GM23338 (cell line): ENCODE data around the gene PICALM. TPM values are rescaled to one million over a fixed set of nuclear protein-coding genes. Genes with fewer than 3 reads are reported as not detected.

Experiments used
- ATAC-seq: fragments of 200-7000 bp; cut with Tn5 transposase; 3 replicates; pipeline ENCODE4 v1.9.1; 2020
- DNase-seq: peaks from one replicate; pipeline ENCODE4 v3.0.0-alpha.2; 2015; ENCODE audit warnings: low spot score
- H2AFZ ChIP-seq: fragments of 200-600 bp; sonication (generic); 2 replicates; pipeline ENCODE4 v1.8.0; 2016; ENCODE audit warnings: antibody characterized with exemption, mild to moderate bottlenecking, moderate library complexity
- H3F3A ChIP-seq: fragments of 200-600 bp; sonication (generic); replicated peaks from 2 replicates; pipeline ENCODE4 v1.8.0; 2017; ENCODE audit warnings: antibody characterized with exemption, mixed run types, low read depth
- H3K27ac ChIP-seq: fragments of 200-600 bp; sonication (generic); 2 replicates; pipeline ENCODE4 v1.6.1; 2016; ENCODE audit warnings: low read depth
- H3K27me3 ChIP-seq: fragments of 200-600 bp; sonication (generic); 2 replicates; pipeline ENCODE4 v1.8.0; 2016; ENCODE audit warnings: mild to moderate bottlenecking, mixed run types, moderate library complexity; ENCODE audit not compliant: insufficient read depth
- H3K36me3 ChIP-seq: fragments of 200-600 bp; sonication (generic); 2 replicates; pipeline ENCODE4 v1.8.0; 2016; ENCODE audit warnings: mild to moderate bottlenecking; ENCODE audit not compliant: insufficient read depth
- H3K4me1 ChIP-seq: fragments of 200-600 bp; sonication (generic); 2 replicates; pipeline ENCODE4 v1.8.0; 2016; ENCODE audit warnings: mild to moderate bottlenecking, moderate library complexity; ENCODE audit not compliant: insufficient read depth
- H3K4me2 ChIP-seq: fragments of 200-600 bp; sonication (generic); 2 replicates; pipeline ENCODE4 v1.7.1; 2017; ENCODE audit warnings: mixed run types
- H3K4me3 ChIP-seq: fragments of 200-600 bp; sonication (generic); 2 replicates; pipeline ENCODE4 v1.6.1; 2016; ENCODE audit warnings: mixed run types
- H3K79me2 ChIP-seq: fragments of 200-600 bp; sonication (generic); replicated peaks from 2 replicates; pipeline ENCODE4 v1.8.0; 2017; ENCODE audit warnings: mild to moderate bottlenecking; ENCODE audit not compliant: insufficient read depth
- H3K9me2 ChIP-seq: fragments of 200-600 bp; sonication (generic); 2 replicates; pipeline ENCODE4 v1.8.0; 2017; ENCODE audit not compliant: insufficient read depth
- H4K20me1 ChIP-seq: fragments of 200-600 bp; sonication (generic); replicated peaks from 2 replicates; pipeline ENCODE4 v1.8.0; 2017; ENCODE audit warnings: mild to moderate bottlenecking; ENCODE audit not compliant: insufficient read depth
- H3K27ac Mint-ChIP-seq: 2 replicates; pipeline ENCODE4 v1.8.0; 2020; ENCODE audit warnings: inconsistent platforms, mild to moderate bottlenecking, moderate library complexity, mixed read lengths
- H3K27me3 Mint-ChIP-seq: 3 replicates; pipeline ENCODE4 v1.8.0; 2022; ENCODE audit warnings: low read depth, mild to moderate bottlenecking, moderate library complexity, mixed read lengths, inconsistent platforms; ENCODE audit not compliant: insufficient read depth, poor library complexity
- H3K36me3 Mint-ChIP-seq: 3 replicates; pipeline ENCODE4 v1.8.0; 2021; ENCODE audit warnings: low read depth, mild to moderate bottlenecking, inconsistent platforms, moderate library complexity, mixed read lengths
- H3K4me1 Mint-ChIP-seq: 3 replicates; pipeline ENCODE4 v1.8.0; 2020; ENCODE audit warnings: mild to moderate bottlenecking, inconsistent platforms, mixed read lengths
- H3K4me3 Mint-ChIP-seq: 3 replicates; pipeline ENCODE4 v1.8.0; 2021; ENCODE audit warnings: moderate library complexity, mild to moderate bottlenecking, inconsistent platforms, mixed read lengths
- H3K9me3 Mint-ChIP-seq: 3 replicates; pipeline ENCODE4 v1.8.0; 2020; ENCODE audit warnings: moderate library complexity, mild to moderate bottlenecking, inconsistent platforms, mixed read lengths
- CREB1 ChIP-seq: fragments of 250-450 bp; sonication (Bioruptor Pico); IDR thresholded peaks from 2 replicates; pipeline ENCODE4 v1.5.0; 2020; ENCODE audit warnings: low read depth, mild to moderate bottlenecking, moderate library complexity
- CTCF ChIP-seq, 2 experiments: fragments of 200-600 bp in 1 of 2; sonication (generic) in 1 of 2; conservative IDR thresholded peaks; 2 replicates each; pipeline versions ENCODE4 v1.5.1 to v1.6.1; 2016 to 2017; ENCODE audit warnings: antibody characterized with exemption in 2 of 2, low read depth in 2 of 2, mild to moderate bottlenecking in 2 of 2, moderate library complexity in 1 of 2
- EZH2 ChIP-seq: fragments of 200-600 bp; sonication (generic); IDR thresholded peaks from one replicate; pipeline ENCODE4 v1.8.0; 2017; ENCODE audit warnings: antibody characterized with exemption, mild to moderate bottlenecking, low read depth; ENCODE audit not compliant: unreplicated experiment
- EZH2phosphoT487 ChIP-seq: fragments of 200-600 bp; sonication (generic); IDR thresholded peaks from one replicate; pipeline ENCODE4 v1.8.1; 2018; ENCODE audit warnings: antibody characterized with exemption; ENCODE audit not compliant: unreplicated experiment
- JUNB ChIP-seq: IDR thresholded peaks from one replicate; pipeline ENCODE4 v1.6.1; 2016; ENCODE audit warnings: antibody characterized with exemption; ENCODE audit not compliant: unreplicated experiment
- NANOG ChIP-seq: IDR thresholded peaks from 2 replicates; pipeline ENCODE4 v1.6.1; 2016; ENCODE audit warnings: antibody characterized with exemption, borderline replicate concordance
- POLR2AphosphoS5 ChIP-seq: IDR thresholded peaks from 2 replicates; pipeline ENCODE4 v1.6.1; 2016; ENCODE audit warnings: antibody characterized with exemption, low read depth
- STAT1 ChIP-seq: IDR thresholded peaks from one replicate; pipeline ENCODE4 v1.6.1; 2016; ENCODE audit warnings: antibody characterized with exemption; ENCODE audit not compliant: unreplicated experiment
- ZNF114 ChIP-seq: fragments of 250-450 bp; sonication (Bioruptor Pico); IDR thresholded peaks from 2 replicates; pipeline ENCODE4 v1.5.0; 2020; ENCODE audit warnings: mild to moderate bottlenecking, moderate library complexity
- ZNF331 ChIP-seq: fragments of 250-450 bp; sonication (Bioruptor Pico); IDR thresholded peaks from 2 replicates; pipeline ENCODE4 v1.5.0; 2020; ENCODE audit warnings: low read depth, mild to moderate bottlenecking, moderate library complexity
- polyA plus RNA-seq: library from polyadenylated mRNA; unstranded; fragments of >200 nt; fragmentation: Nextera tagmentation; extraction: Ambion mirVana; gene quantifications from 2 replicates; pipeline ENCODE4 v1.2.1, GENCODE V29; 2016
- total RNA-seq: library from RNA; depleted of rRNA; stranded (reverse); fragments of >200 nt; shearing (Covaris generic); gene quantifications from 2 replicates; pipeline ENCODE4 v1.2.3, GENCODE V29; 2014
- TF ChIP-seq, protein P1 (sequence below): fragments of 250-450 bp; sonication (Bioruptor Pico); IDR thresholded peaks from 2 replicates; pipeline ENCODE4 v1.5.0; 2020; ENCODE audit warnings: mild to moderate bottlenecking, moderate library complexity
- TF ChIP-seq, protein P2 (sequence below): IDR thresholded peaks from 2 replicates; pipeline ENCODE4 v1.6.1; 2016; ENCODE audit warnings: antibody characterized with exemption
- TF ChIP-seq, protein P3 (sequence below): IDR thresholded peaks from one replicate; pipeline ENCODE4 v1.6.1; 2018; ENCODE audit warnings: antibody characterized with exemption; ENCODE audit not compliant: unreplicated experiment

PICALM gene
- total and polyA plus RNA-seq, 2 experiments from 2014 or later: 27.9 to 134 TPM

GRCh38 chr11:86002431-86002830 is 66.5 kb downstream of the PICALM start:
- H3F3A ChIP-seq: no peaks in the 10 kb centered on the region
- H2AFZ ChIP-seq: no peak overlapping the region
- H3K4me1 ChIP-seq: peaks cover 13% of the 10 kb centered on the region; the same call in 1 of the 2 replicates
- DNase-seq: no peak
- H3K4me2 ChIP-seq: no peak overlapping the region
- H3K27ac ChIP-seq: no peak overlapping the region
- Mint-ChIP-seq H3K4me1 (peaks cover 2% of the 10 kb centered on the region; the same call in 1 of the 3 replicates), H3K9me3 (no peaks in the 10 kb centered on the region), H3K4me3 (no peak overlapping the region), H3K27ac (no peak overlapping the region), H3K36me3 (peaks cover 38% of the 10 kb centered on the region), H3K27me3 (peaks cover 2% of the 10 kb centered on the region)
- ATAC-seq: no peak
- no peaks in the 10 kb centered on the region for H3K79me2 ChIP-seq
- no peak for TF ChIP-seq CREB1
- no peak for TF ChIP-seq ZNF114
- no peak for TF ChIP-seq EZH2
- no peak for TF ChIP-seq EZH2phosphoT487
- TF ChIP-seq JUNB: no peak
- TF ChIP-seq, protein P1, sequence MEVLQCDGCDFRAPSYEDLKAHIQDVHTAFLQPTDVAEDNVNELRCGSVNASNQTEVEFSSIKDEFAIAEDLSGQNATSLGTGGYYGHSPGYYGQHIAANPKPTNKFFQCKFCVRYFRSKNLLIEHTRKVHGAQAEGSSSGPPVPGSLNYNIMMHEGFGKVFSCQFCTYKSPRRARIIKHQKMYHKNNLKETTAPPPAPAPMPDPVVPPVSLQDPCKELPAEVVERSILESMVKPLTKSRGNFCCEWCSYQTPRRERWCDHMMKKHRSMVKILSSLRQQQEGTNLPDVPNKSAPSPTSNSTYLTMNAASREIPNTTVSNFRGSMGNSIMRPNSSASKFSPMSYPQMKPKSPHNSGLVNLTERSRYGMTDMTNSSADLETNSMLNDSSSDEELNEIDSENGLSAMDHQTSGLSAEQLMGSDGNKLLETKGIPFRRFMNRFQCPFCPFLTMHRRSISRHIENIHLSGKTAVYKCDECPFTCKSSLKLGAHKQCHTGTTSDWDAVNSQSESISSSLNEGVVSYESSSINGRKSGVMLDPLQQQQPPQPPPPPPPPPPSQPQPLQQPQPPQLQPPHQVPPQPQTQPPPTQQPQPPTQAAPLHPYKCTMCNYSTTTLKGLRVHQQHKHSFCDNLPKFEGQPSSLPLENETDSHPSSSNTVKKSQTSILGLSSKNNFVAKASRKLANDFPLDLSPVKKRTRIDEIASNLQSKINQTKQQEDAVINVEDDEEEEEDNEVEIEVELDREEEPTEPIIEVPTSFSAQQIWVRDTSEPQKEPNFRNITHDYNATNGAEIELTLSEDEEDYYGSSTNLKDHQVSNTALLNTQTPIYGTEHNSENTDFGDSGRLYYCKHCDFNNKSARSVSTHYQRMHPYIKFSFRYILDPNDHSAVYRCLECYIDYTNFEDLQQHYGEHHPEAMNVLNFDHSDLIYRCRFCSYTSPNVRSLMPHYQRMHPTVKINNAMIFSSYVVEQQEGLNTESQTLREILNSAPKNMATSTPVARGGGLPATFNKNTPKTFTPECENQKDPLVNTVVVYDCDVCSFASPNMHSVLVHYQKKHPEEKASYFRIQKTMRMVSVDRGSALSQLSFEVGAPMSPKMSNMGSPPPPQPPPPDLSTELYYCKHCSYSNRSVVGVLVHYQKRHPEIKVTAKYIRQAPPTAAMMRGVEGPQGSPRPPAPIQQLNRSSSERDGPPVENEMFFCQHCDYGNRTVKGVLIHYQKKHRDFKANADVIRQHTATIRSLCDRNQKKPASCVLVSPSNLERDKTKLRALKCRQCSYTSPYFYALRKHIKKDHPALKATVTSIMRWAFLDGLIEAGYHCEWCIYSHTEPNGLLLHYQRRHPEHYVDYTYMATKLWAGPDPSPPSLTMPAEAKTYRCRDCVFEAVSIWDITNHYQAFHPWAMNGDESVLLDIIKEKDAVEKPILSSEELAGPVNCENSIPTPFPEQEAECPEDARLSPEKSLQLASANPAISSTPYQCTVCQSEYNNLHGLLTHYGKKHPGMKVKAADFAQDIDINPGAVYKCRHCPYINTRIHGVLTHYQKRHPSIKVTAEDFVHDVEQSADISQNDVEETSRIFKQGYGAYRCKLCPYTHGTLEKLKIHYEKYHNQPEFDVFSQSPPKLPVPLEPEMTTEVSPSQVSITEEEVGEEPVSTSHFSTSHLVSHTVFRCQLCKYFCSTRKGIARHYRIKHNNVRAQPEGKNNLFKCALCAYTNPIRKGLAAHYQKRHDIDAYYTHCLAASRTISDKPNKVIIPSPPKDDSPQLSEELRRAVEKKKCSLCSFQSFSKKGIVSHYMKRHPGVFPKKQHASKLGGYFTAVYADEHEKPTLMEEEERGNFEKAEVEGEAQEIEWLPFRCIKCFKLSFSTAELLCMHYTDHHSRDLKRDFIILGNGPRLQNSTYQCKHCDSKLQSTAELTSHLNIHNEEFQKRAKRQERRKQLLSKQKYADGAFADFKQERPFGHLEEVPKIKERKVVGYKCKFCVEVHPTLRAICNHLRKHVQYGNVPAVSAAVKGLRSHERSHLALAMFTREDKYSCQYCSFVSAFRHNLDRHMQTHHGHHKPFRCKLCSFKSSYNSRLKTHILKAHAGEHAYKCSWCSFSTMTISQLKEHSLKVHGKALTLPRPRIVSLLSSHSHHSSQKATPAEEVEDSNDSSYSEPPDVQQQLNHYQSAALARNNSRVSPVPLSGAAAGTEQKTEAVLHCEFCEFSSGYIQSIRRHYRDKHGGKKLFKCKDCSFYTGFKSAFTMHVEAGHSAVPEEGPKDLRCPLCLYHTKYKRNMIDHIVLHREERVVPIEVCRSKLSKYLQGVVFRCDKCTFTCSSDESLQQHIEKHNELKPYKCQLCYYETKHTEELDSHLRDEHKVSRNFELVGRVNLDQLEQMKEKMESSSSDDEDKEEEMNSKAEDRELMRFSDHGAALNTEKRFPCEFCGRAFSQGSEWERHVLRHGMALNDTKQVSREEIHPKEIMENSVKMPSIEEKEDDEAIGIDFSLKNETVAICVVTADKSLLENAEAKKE: no peak
- TF ChIP-seq, protein P2, sequence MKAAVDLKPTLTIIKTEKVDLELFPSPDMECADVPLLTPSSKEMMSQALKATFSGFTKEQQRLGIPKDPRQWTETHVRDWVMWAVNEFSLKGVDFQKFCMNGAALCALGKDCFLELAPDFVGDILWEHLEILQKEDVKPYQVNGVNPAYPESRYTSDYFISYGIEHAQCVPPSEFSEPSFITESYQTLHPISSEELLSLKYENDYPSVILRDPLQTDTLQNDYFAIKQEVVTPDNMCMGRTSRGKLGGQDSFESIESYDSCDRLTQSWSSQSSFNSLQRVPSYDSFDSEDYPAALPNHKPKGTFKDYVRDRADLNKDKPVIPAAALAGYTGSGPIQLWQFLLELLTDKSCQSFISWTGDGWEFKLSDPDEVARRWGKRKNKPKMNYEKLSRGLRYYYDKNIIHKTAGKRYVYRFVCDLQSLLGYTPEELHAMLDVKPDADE: no peak
- TF ChIP-seq, protein P3, sequence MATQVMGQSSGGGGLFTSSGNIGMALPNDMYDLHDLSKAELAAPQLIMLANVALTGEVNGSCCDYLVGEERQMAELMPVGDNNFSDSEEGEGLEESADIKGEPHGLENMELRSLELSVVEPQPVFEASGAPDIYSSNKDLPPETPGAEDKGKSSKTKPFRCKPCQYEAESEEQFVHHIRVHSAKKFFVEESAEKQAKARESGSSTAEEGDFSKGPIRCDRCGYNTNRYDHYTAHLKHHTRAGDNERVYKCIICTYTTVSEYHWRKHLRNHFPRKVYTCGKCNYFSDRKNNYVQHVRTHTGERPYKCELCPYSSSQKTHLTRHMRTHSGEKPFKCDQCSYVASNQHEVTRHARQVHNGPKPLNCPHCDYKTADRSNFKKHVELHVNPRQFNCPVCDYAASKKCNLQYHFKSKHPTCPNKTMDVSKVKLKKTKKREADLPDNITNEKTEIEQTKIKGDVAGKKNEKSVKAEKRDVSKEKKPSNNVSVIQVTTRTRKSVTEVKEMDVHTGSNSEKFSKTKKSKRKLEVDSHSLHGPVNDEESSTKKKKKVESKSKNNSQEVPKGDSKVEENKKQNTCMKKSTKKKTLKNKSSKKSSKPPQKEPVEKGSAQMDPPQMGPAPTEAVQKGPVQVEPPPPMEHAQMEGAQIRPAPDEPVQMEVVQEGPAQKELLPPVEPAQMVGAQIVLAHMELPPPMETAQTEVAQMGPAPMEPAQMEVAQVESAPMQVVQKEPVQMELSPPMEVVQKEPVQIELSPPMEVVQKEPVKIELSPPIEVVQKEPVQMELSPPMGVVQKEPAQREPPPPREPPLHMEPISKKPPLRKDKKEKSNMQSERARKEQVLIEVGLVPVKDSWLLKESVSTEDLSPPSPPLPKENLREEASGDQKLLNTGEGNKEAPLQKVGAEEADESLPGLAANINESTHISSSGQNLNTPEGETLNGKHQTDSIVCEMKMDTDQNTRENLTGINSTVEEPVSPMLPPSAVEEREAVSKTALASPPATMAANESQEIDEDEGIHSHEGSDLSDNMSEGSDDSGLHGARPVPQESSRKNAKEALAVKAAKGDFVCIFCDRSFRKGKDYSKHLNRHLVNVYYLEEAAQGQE: no peak
- no peak for TF ChIP-seq STAT1
- TF ChIP-seq ZNF331 (CRISPR knock-in tag): no peak
- no peak for TF ChIP-seq CTCF (conservative IDR thresholded peaks at IDR 0.05; ENCODE audit: low read depth in 2 of 2)
- TF ChIP-seq POLR2AphosphoS5: no peak
- TF ChIP-seq NANOG: no peak
- peaks cover 4% of the 10 kb centered on the region; the same call in 1 of the 2 replicates for H4K20me1 ChIP-seq
- no peaks in the 10 kb centered on the region for H3K27me3 ChIP-seq
- H3K9me2 ChIP-seq: no peaks in the 10 kb centered on the region
- no peak overlapping the region for H3K4me3 ChIP-seq
- H3K36me3 ChIP-seq: peaks cover 13% of the 10 kb centered on the region; the same call in 1 of the 2 replicates
